Measurements from ENCODE around the gene CLDN6.
"Not testable (repeated sequence)": the region's sequence is repeated elsewhere in the genome, so short reads cannot be mapped to it uniquely, and the experiment has no call there.

CLDN6 gene

GRCh38 chr16:3017794-3018506 is at the start of gene CLDN6:
Gene CLDN6 (minus strand): TSS chr16:3018183. CDS start chr16:3016021, 2,162 bp downstream.
- peak; percentile 33 for DNase-seq

- DNase-seq, result no peak
These were observed 48.4 kb upstream of the CLDN6 start for GRCh38 chr16:3066440-3066748.

GRCh38 chr16:3065742-3066439 is 47.9 kb upstream of the CLDN6 start:
- DNase-seq, result no peak

- peak; percentile 89 for DNase-seq
These were observed 47.2 kb upstream of the CLDN6 start, which contains the start of gene IL32 for GRCh38 chr16:3065069-3065741. Gene IL32 (plus strand): TSS chr16:3065640. CDS start chr16:3065812, 172 bp downstream.

- DNase-seq, result no peak
These were observed 45.8 kb upstream of the CLDN6 start for GRCh38 chr16:3063625-3064386.

GRCh38 chr16:3062553-3062952 is 44.6 kb upstream of the CLDN6 start:
- no peak for DNase-seq

- no peak for DNase-seq
These were observed 42.5 kb upstream of the CLDN6 start for GRCh38 chr16:3060339-3061127.

- DNase-seq, result no peak
These were observed 41.8 kb upstream of the CLDN6 start for GRCh38 chr16:3059723-3060242.

- peak; percentile 90 for DNase-seq
These were observed 41.2 kb upstream of the CLDN6 start for GRCh38 chr16:3059041-3059722.

GRCh38 chr16:3058139-3059030 is 40.4 kb upstream of the CLDN6 start:
- DNase-seq, result peak; percentile 61

GRCh38 chr16:3057181-3058138 is 39.5 kb upstream of the CLDN6 start:
- DNase-seq, result no peak

- no peak for DNase-seq
These were observed 38.6 kb upstream of the CLDN6 start for GRCh38 chr16:3056336-3057180.

- not testable (repeated sequence) for DNase-seq
These were observed 37.7 kb upstream of the CLDN6 start for GRCh38 chr16:3055734-3056115.

GRCh38 chr16:3054965-3055733 is 37.2 kb upstream of the CLDN6 start:
- no peak for DNase-seq

- DNase-seq, result not testable (repeated sequence)
These were observed 35.3 kb upstream of the CLDN6 start for GRCh38 chr16:3053330-3053710.

GRCh38 chr16:3052571-3053329 is 34.8 kb upstream of the CLDN6 start:
- DNase-seq, result not testable (repeated sequence)

GRCh38 chr16:3051494-3051893 is 33.5 kb upstream of the CLDN6 start:
- DNase-seq, result no peak

Data from CD4-positive, alpha-beta T cell treated with Interleukin-10 for 1 hour (primary cell).